ENCODE results near the gene CHTF18. TPM values are rescaled to one million over a fixed set of nuclear protein-coding genes. Genes with fewer than 3 reads are reported as not detected.

The CHTF18 gene
- 15.2 to 30.0 TPM (median 23.2 TPM) in 5 replicates for total RNA-seq (2022; extraction: Qiagen RNA extraction; ENCODE audit: low read depth)

GRCh38 chr16:788399-789126, at the start of gene CHTF18:
Gene CHTF18 (plus strand): TSS chr16:788620. CDS start chr16:788685, 65 bp downstream.

GRCh38 chr16:740764-741505, 47.5 kb upstream of the CHTF18 start, which contains the start of gene CIAO3:
Gene CIAO3 (minus strand): TSS chr16:740997. CDS start chr16:740985, 12 bp downstream.

GRCh38 chr16:760545-761343, 27.7 kb upstream of the CHTF18 start, which contains the start of gene MSLN:
Gene MSLN (plus strand): TSS chr16:760734. CDS start chr16:762681, 1,947 bp downstream.

DNA sequence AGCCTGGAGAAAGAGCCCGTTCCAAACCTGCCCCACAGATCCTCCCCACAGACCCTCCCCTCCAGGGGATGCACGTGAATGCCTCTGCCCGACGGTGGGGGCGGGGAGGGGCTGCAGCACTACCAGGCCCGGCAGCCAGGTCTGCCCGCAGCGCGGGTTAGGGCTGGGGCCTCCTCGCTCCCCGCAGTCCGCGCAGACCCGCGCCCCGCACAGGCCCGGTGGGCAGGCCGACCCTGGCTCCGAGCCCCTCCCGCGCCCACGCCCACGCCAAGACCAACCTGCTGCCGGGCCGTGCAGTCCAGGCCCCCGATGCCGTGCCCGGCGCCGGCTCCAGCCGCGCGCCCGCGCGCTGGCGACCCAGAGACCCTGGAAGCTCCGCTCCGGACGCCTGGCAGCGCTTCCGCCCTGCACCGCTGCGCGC, 432 bp upstream of the CHTF18 start, which contains the start of gene RPUSD1:
TSS of gene RPUSD1 (minus strand) at position 404 of the 421 bp plus-strand sequence. CDS start 644 bp downstream, outside the sequence.

DNA sequence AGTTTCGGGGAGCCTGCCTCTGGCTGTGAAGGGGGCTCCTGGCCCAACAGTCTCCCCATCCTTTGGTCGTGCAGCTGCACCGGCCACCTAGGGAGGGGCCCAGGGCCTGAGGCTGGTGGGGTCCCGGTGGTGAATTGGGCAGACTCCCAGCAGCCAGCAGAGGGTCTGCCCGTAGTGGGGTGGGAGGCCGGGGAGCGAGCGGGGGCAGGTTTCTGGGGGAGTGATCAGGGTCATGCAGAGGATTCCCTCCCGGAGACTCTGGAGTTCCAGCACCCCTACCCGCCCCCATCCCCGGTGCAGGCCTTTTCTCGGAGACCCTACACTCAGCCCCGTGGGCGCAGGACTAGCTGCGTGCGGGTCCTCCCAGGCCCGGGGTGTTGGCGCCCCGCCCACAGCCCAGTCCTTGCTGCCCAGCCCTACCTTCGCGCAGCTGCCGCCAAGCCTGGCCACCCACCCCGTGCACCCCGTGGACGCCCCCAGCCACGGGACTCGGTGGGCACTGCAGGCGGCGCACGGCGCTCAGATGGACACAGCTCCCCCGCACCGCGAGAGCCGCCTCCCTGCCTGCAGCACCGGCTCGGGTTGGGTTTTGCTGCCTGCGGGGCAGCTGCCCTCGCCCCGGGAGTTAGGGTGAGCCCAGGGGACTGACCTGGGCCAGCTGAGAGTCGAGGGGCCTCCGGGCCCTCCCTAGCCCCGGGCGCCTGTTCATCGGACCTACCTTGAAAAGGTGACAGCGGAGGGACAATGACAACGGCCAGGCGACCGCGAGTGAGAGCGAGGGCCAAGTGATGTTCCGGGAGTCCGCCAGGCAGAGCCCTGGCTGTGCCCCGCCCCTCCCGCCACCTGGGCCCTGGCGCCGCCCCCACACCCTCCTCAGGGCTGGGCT, 11.8 kb downstream of the CHTF18 start, which contains the start of gene GNG13:
TSS of gene GNG13 (minus strand) at position 787 of the 886 bp plus-strand sequence. CDS start 1,657 bp downstream, outside the sequence.

Other genes with a start within 250 kb of the CHTF18 start
- gene PRR35, start 228.2 kb upstream of the CHTF18 start, total RNA-seq (2022; extraction: Qiagen RNA extraction; ENCODE audit: low read depth): 0.08 to 0.20 TPM (median 0.09 TPM) in 3 of 5 replicates, not detected in the others
- 0.12 to 0.23 TPM (median 0.21 TPM) in 5 replicates for gene NHLRC4, start 221.6 kb upstream of the CHTF18 start, total RNA-seq (2022; extraction: Qiagen RNA extraction; ENCODE audit: low read depth)
- gene PIGQ, start 218.7 kb upstream of the CHTF18 start, total RNA-seq (2022; extraction: Qiagen RNA extraction; ENCODE audit: low read depth): 28.6 to 41.6 TPM (median 36.3 TPM) in 5 replicates
- 13.7 to 19.3 TPM (median 16.9 TPM) in 5 replicates for gene RAB40C, start 198.6 kb upstream of the CHTF18 start, total RNA-seq (2022; extraction: Qiagen RNA extraction; ENCODE audit: low read depth)
- 0.13 to 0.23 TPM (median 0.16 TPM) in 4 of 5 replicates, not detected in the other for gene WFIKKN1, start 157.6 kb upstream of the CHTF18 start, total RNA-seq (2022; extraction: Qiagen RNA extraction; ENCODE audit: low read depth)
- 70.5 to 143 TPM (median 129 TPM) in 5 replicates for gene METTL26, start 152.3 kb upstream of the CHTF18 start, total RNA-seq (2022; extraction: Qiagen RNA extraction; ENCODE audit: low read depth)
- gene MCRIP2, start 146.8 kb upstream of the CHTF18 start, total RNA-seq (2022; extraction: Qiagen RNA extraction; ENCODE audit: low read depth): 18.7 to 43.8 TPM (median 40.3 TPM) in 5 replicates
- 16.8 to 31.5 TPM (median 24.8 TPM) in 5 replicates for gene WDR90, start 139.3 kb upstream of the CHTF18 start, total RNA-seq (2022; extraction: Qiagen RNA extraction; ENCODE audit: low read depth)
- gene RHOT2, start 120.5 kb upstream of the CHTF18 start, total RNA-seq (2022; extraction: Qiagen RNA extraction; ENCODE audit: low read depth): 66.4 to 97.4 TPM (median 83.6 TPM) in 5 replicates
- gene RHBDL1, start 112.9 kb upstream of the CHTF18 start, total RNA-seq (2022; extraction: Qiagen RNA extraction; ENCODE audit: low read depth): 1.0 to 1.6 TPM (median 1.5 TPM) in 5 replicates
- gene STUB1, start 108.2 kb upstream of the CHTF18 start, total RNA-seq (2022; extraction: Qiagen RNA extraction; ENCODE audit: low read depth): 78.9 to 127 TPM (median 111 TPM) in 5 replicates
- gene JMJD8, start 104.3 kb upstream of the CHTF18 start, total RNA-seq (2022; extraction: Qiagen RNA extraction; ENCODE audit: low read depth): 68.3 to 83.7 TPM (median 79.8 TPM) in 5 replicates
- gene WDR24, start 98.2 kb upstream of the CHTF18 start, total RNA-seq (2022; extraction: Qiagen RNA extraction; ENCODE audit: low read depth): 4.9 to 7.4 TPM (median 6.3 TPM) in 5 replicates
- gene FBXL16, start 82.8 kb upstream of the CHTF18 start, total RNA-seq (2022; extraction: Qiagen RNA extraction; ENCODE audit: low read depth): 1.8 to 3.2 TPM (median 2.6 TPM) in 5 replicates
- 64.1 to 206 TPM (median 188 TPM) in 5 replicates for gene METRN, start 73.5 kb upstream of the CHTF18 start, total RNA-seq (2022; extraction: Qiagen RNA extraction; ENCODE audit: low read depth)
- gene ANTKMT, start 67.5 kb upstream of the CHTF18 start, total RNA-seq (2022; extraction: Qiagen RNA extraction; ENCODE audit: low read depth): 25.8 to 60.1 TPM (median 55.1 TPM) in 5 replicates
- gene CCDC78, start 62.2 kb upstream of the CHTF18 start, total RNA-seq (2022; extraction: Qiagen RNA extraction; ENCODE audit: low read depth): 3.7 to 7.1 TPM (median 5.7 TPM) in 5 replicates
- gene HAGHL, start 61.5 kb upstream of the CHTF18 start, total RNA-seq (2022; extraction: Qiagen RNA extraction; ENCODE audit: low read depth): 13.4 to 18.6 TPM (median 16.8 TPM) in 5 replicates
- gene CIAO3, start 47.6 kb upstream of the CHTF18 start, total RNA-seq (2022; extraction: Qiagen RNA extraction; ENCODE audit: low read depth): 16.7 to 26.8 TPM (median 22.7 TPM) in 5 replicates
- 1.4 to 3.1 TPM (median 2.8 TPM) in 5 replicates for gene MSLN, start 27.9 kb upstream of the CHTF18 start, total RNA-seq (2022; extraction: Qiagen RNA extraction; ENCODE audit: low read depth)
- gene RPUSD1, start 239 bp upstream of the CHTF18 start, total RNA-seq (2022; extraction: Qiagen RNA extraction; ENCODE audit: low read depth): 31.5 to 55.5 TPM (median 49.7 TPM) in 5 replicates
- not detected in 5 replicates for gene GNG13, start 12.1 kb downstream of the CHTF18 start, total RNA-seq (2022; extraction: Qiagen RNA extraction; ENCODE audit: low read depth)
- 8.6 to 11.9 TPM (median 9.0 TPM) in 5 replicates for gene LMF1, start 182.4 kb downstream of the CHTF18 start, total RNA-seq (2022; extraction: Qiagen RNA extraction; ENCODE audit: low read depth)
- 1.0 to 1.5 TPM (median 1.4 TPM) in 5 replicates for gene SOX8, start 193.2 kb downstream of the CHTF18 start, total RNA-seq (2022; extraction: Qiagen RNA extraction; ENCODE audit: low read depth)

Data from A549 treated with CpdA at 1 μM for 4 hours (cell line).